ENCODE results near the gene RGL4. TPM values are rescaled to one million over a fixed set of nuclear protein-coding genes. Genes with fewer than 3 reads are reported as not detected.
"Not testable (repeated sequence)": the region's sequence is repeated elsewhere in the genome, so short reads cannot be mapped to it uniquely, and the experiment has no call there.

The RGL4 gene
- polyA plus RNA-seq, result 10 to 100 TPM; 40.6 to 47.8 (median 42.8) TPM

- Mint-ChIP-seq H3K27ac (peak within 1 kb of the TSS in 4 of 6 donors; percentile 14 to 68 (median 34)), H3K4me3 (no peak within 1 kb of the TSS), H3K4me1 (peaks cover 16 to 20% of the 10 kb centered on the region in 2 donors), H3K9me3 (no peaks in the 10 kb centered on the region), H3K36me3 (peaks cover 0 to 28% (median 21%) of the 10 kb centered on the region in 3 donors), H3K27me3 (ENCODE audit: low read depth in 3 of 3) (peaks cover 2 to 4% (median 2%) of the 10 kb centered on the region in 3 donors)
- no peak for DNase-seq
Observed at GRCh38 chr22:23690713-23691112, at the start of gene RGL4. TSS of gene RGL4 (plus strand) at chr22:23691013. CDS start at chr22:23692031, 1,018 bp downstream.

GRCh38 chr22:23646526-23646925 lies 44.3 kb upstream of the RGL4 start:
- H3K4me3 Mint-ChIP-seq; H3K9me3 Mint-ChIP-seq; DNase-seq; H3K27me3 Mint-ChIP-seq (ENCODE audit: low read depth in 3 of 3); H3K4me1 Mint-ChIP-seq; H3K36me3 Mint-ChIP-seq; H3K27ac Mint-ChIP-seq: not testable (repeated sequence)

GRCh38 chr22:23649071-23649501 lies 41.7 kb upstream of the RGL4 start:
- Mint-ChIP-seq H3K4me3 (no peak overlapping the region), H3K36me3 (peaks cover 0 to 5% (median 0%) of the 10 kb centered on the region in 3 donors), H3K9me3 (no peaks in the 10 kb centered on the region), H3K4me1 (no peaks in the 10 kb centered on the region), H3K27ac (no peak overlapping the region), H3K27me3 (ENCODE audit: low read depth in 3 of 3) (peaks cover 0 to 4% (median 0%) of the 10 kb centered on the region in 3 donors)
- DNase-seq, result no peak

GRCh38 chr22:23651676-23652075 lies 39.1 kb upstream of the RGL4 start:
- H3K27ac Mint-ChIP-seq, result no peak overlapping the region

GRCh38 chr22:23652286-23652685 lies 38.5 kb upstream of the RGL4 start:
- H3K27me3 Mint-ChIP-seq (ENCODE audit: low read depth in 3 of 3), result peaks cover 0 to 4% (median 2%) of the 10 kb centered on the region in 3 donors
- no peak overlapping the region for H3K4me3 Mint-ChIP-seq
- H3K27ac Mint-ChIP-seq, result no peak overlapping the region

More at GRCh38 chr22:23651676-23652075, 39.1 kb upstream of the RGL4 start:
- Mint-ChIP-seq H3K36me3 (no peaks in the 10 kb centered on the region), H3K4me1 (no peaks in the 10 kb centered on the region), H3K4me3 (no peak overlapping the region), H3K9me3 (no peaks in the 10 kb centered on the region), H3K27me3 (ENCODE audit: low read depth in 3 of 3) (peaks cover 0 to 4% (median 2%) of the 10 kb centered on the region in 3 donors)
- no peak for DNase-seq

GRCh38 chr22:23652711-23653110 lies 38.1 kb upstream of the RGL4 start:
- H3K27ac Mint-ChIP-seq, result no peak overlapping the region
- no peak for DNase-seq
- H3K4me1 Mint-ChIP-seq, result no peaks in the 10 kb centered on the region
- no peaks in the 10 kb centered on the region for H3K9me3 Mint-ChIP-seq
- H3K4me3 Mint-ChIP-seq, result no peak overlapping the region
- peaks cover 0 to 4% (median 2%) of the 10 kb centered on the region in 3 donors for H3K27me3 Mint-ChIP-seq (ENCODE audit: low read depth in 3 of 3)
- H3K36me3 Mint-ChIP-seq, result peaks cover 0 to under 1% (median 0%) of the 10 kb centered on the region in 3 donors

More at GRCh38 chr22:23652286-23652685, 38.5 kb upstream of the RGL4 start:
- H3K36me3 Mint-ChIP-seq, result no peaks in the 10 kb centered on the region
- H3K4me1 Mint-ChIP-seq, result no peaks in the 10 kb centered on the region
- H3K9me3 Mint-ChIP-seq, result no peaks in the 10 kb centered on the region
- DNase-seq, result no peak

GRCh38 chr22:23655891-23656475 lies 34.8 kb upstream of the RGL4 start:
- peak overlapping the region in 2 of 6 donors; percentile 24 to 57 for H3K27ac Mint-ChIP-seq

GRCh38 chr22:23657727-23658126 lies 33.1 kb upstream of the RGL4 start:
- Mint-ChIP-seq H3K36me3 (peaks cover 4 to 27% (median 19%) of the 10 kb centered on the region in 3 donors), H3K4me1 (peaks cover 11 to 13% of the 10 kb centered on the region in 2 donors), H3K9me3 (peaks cover 0 to 2% (median 0%) of the 10 kb centered on the region in 6 donors), H3K27ac (no peak overlapping the region), H3K27me3 (ENCODE audit: low read depth in 3 of 3) (peaks cover 0 to 2% (median 0%) of the 10 kb centered on the region in 3 donors), H3K4me3 (no peak overlapping the region)
- DNase-seq, result no peak

More at GRCh38 chr22:23655891-23656475, 34.8 kb upstream of the RGL4 start:
- no peaks in the 10 kb centered on the region for H3K9me3 Mint-ChIP-seq
- no peak overlapping the region for H3K4me3 Mint-ChIP-seq
- DNase-seq, result no peak
- peaks cover 4 to 15% (median 7%) of the 10 kb centered on the region in 3 donors for H3K36me3 Mint-ChIP-seq
- H3K27me3 Mint-ChIP-seq (ENCODE audit: low read depth in 3 of 3), result peaks cover 0 to 2% (median 0%) of the 10 kb centered on the region in 3 donors
- H3K4me1 Mint-ChIP-seq, result no peaks in the 10 kb centered on the region

GRCh38 chr22:23660381-23660780 lies 30.4 kb upstream of the RGL4 start:
- H3K4me3 Mint-ChIP-seq; DNase-seq; H3K27me3 Mint-ChIP-seq (ENCODE audit: low read depth in 3 of 3); H3K9me3 Mint-ChIP-seq; H3K27ac Mint-ChIP-seq: not testable (repeated sequence)
- peaks cover 4 to 29% (median 27%) of the 10 kb centered on the region in 3 donors for H3K36me3 Mint-ChIP-seq
- peaks cover 12 to 22% of the 10 kb centered on the region in 2 donors for H3K4me1 Mint-ChIP-seq

- H3K4me1 Mint-ChIP-seq, result peaks cover 27 to 36% of the 10 kb centered on the region in 2 donors
- H3K27me3 Mint-ChIP-seq (ENCODE audit: low read depth in 3 of 3), result peaks cover 0 to 2% (median 2%) of the 10 kb centered on the region in 3 donors
- H3K27ac Mint-ChIP-seq, result no peak overlapping the region
- H3K9me3 Mint-ChIP-seq, result no peaks in the 10 kb centered on the region
- DNase-seq, result no peak
- peaks cover 0 to 7% (median 3%) of the 10 kb centered on the region in 3 donors for H3K36me3 Mint-ChIP-seq
- no peak overlapping the region for H3K4me3 Mint-ChIP-seq
Observed at GRCh38 chr22:23670378-23671295, 20.2 kb upstream of the RGL4 start.

GRCh38 chr22:23671387-23671786 lies 19.4 kb upstream of the RGL4 start:
- not testable (repeated sequence) for H3K4me3 Mint-ChIP-seq

GRCh38 chr22:23672307-23673049 lies 18.3 kb upstream of the RGL4 start:
- Mint-ChIP-seq H3K4me1 (peaks cover 43% of the 10 kb centered on the region in 2 donors), H3K4me3 (peak overlapping the region in 4 of 5 donors; percentile 44 to 70 (median 60)), H3K27ac (peak overlapping the region; percentile 18 to 88 (median 80))
- not testable (repeated sequence) for DNase-seq; H3K36me3 Mint-ChIP-seq; H3K9me3 Mint-ChIP-seq; H3K27me3 Mint-ChIP-seq (ENCODE audit: low read depth in 3 of 3)

More at GRCh38 chr22:23671387-23671786, 19.4 kb upstream of the RGL4 start:
- peaks cover 35 to 37% of the 10 kb centered on the region in 2 donors for H3K4me1 Mint-ChIP-seq
- H3K27me3 Mint-ChIP-seq (ENCODE audit: low read depth in 3 of 3); H3K27ac Mint-ChIP-seq; H3K9me3 Mint-ChIP-seq; DNase-seq; H3K36me3 Mint-ChIP-seq: not testable (repeated sequence)

- H3K9me3 Mint-ChIP-seq, result no peaks in the 10 kb centered on the region
- peaks cover 0 to 4% (median 2%) of the 10 kb centered on the region in 3 donors for H3K27me3 Mint-ChIP-seq (ENCODE audit: low read depth in 3 of 3)
- H3K36me3 Mint-ChIP-seq, result peaks cover 0 to 3% (median 0%) of the 10 kb centered on the region in 3 donors
- H3K27ac Mint-ChIP-seq, result peak overlapping the region in 5 of 6 donors; percentile 31 to 88 (median 85)
- H3K4me1 Mint-ChIP-seq, result peaks cover 49 to 50% of the 10 kb centered on the region in 2 donors
- no peak for DNase-seq
- peak overlapping the region in 3 of 5 donors; percentile 40 to 70 (median 59) for H3K4me3 Mint-ChIP-seq
Observed at GRCh38 chr22:23673050-23673620, 17.7 kb upstream of the RGL4 start.

Measured in immature natural killer cell (primary cell).